ELF-1 (cell line): ENCODE results near the gene OCSTAMP.

ENCODE experiments used
- DNase-seq: peaks from one replicate; pipeline ENCODE4 v3.0.0-alpha.2; 2016; ENCODE audit warnings: low read depth, low spot score

Gene OCSTAMP

DNA sequence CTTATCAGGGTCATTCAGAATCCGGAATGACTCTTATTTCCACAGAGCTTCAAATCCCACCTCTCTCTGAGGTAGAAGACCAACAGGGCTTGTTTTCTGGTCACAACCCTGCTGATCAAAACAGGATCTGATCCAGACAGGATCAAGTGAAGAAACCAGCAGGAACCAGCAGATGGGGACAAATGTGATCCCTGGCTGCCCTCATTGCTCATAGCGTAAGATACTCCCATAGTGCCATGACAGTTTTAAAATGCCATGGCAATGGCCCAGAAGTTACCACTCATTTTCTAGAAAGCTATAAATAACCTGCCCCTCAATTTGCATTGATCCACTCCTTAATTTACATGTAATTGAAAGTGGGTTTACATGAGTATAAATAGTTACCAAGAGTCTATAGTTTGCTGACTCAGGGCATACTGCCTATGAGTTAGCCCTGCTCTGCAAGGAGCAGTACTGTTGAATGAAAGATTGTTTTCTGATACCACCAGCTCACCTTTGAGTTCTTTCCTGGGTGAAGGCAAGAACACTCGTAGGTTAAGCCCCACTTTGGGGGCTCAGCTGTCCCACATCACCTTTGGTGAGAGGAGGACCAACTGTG, 30.9 kb downstream of the OCSTAMP start:
- no peak for DNase-seq

DNA sequence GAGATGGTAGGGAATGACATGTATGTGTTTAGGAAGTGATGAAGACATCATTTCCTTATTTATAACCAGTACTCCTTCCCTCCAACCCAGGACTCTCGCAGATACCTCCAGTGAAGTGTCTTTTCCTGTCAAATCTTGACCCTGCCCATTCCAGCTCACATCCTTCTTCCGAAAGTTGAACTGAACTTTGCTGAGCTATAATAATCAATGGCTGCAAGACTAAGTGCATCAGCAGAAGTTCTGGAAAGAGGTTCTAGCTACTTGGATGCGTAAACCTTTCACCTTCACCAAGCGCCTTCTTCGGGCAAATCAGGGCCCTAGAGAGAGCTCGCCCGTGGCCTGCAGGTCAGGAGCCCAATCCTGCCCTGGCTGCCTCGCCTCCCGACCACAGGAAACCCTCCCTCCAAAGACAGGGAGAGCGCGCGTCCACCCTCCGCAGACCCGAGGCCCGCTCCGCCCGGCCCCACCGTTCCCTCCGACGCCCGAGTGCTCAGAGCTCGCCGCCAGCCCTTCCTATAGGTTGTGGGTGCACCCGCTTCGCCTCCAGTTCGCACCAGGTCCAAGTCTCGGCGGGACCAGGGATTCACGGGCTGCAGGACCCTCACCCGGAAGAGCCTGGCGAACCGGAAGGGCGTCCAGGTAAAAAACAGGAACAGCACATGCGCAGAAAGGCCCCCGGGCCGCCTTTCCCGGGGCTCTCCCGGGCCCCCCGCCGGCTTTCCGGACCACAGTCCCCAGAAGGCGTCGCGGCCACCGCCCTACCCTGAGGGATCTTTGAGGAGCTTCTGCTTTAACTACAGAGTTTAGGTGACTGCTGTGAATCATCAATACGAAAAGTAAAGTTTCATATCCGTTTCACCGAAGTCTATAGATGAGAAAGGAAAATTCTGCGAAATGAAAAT, 37.3 kb downstream of the OCSTAMP start, which contains the start of gene ZNF334:
Gene ZNF334 (minus strand): TSS at position 617 of the 902 bp plus-strand sequence. CDS start 1,457 bp downstream, outside the sequence.
- DNase-seq: peak; percentile 91

DNA sequence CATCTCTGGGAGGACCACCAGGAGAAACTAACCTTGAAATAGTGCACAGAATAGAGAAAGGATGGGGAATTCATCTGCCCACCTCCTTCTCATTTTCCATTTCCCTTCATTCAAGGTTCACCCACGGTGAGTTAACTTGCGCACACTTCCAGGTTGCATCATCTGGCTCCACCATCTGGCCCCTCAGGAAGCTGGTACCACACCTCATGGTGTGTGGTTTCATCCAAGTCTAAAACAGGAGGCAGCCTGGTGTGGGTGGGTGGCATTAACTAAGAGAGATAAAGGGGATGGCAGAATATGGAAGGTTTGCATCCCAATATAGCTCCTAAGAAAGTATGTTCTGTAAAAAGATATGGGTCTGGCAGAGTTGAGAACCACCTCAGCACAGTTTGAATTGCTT, 40.9 kb downstream of the OCSTAMP start:
- no peak for DNase-seq

DNA sequence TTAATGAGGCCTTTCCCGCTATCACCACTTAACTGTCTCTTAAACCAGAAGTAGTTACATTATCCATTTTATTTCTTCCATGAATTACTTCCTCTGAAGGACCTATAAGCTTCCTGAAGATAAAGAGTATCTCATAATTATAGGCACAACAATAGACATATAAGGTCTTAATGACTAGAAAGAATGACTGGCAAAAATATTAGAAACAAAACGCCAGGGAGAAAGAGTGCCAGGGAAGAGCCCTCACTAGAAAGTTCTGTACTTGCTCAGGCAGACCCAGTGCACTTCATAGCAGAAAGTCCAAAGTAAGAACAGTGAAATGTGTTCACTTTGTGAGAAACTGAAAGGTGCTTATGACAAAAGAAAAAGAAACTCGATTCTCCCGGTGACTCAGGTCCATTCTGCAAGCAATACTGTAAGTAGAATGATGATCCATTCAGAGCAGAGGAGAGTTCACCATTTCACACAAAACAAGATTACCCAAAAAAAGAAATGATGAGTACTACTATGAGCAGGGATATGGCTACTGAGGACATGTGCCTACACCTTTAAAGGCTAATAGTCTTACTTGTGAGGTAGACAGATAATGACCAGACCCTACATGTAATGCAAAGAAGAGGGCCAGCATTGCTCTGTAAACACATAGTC, 42.6 kb downstream of the OCSTAMP start:
- DNase-seq: no peak

DNA sequence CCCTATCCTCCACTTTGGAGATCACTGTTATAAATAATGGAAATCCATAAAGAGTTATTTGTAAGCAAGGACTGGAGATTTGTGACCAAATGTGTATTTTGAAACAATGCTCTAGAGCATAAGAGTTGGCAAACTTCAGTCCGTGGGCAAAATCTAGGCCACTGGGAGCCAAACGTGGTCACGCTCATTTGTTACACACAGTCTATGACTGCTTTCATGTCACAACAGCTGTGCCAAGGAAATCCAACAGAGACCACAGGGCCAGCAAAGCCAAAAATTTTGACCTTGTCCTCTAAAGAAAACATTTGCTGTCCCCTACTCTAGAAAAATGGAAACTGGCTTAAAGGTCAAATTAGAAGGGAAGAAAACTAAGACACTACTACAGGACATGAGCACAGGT, 44.9 kb downstream of the OCSTAMP start:
- no peak for DNase-seq

DNA sequence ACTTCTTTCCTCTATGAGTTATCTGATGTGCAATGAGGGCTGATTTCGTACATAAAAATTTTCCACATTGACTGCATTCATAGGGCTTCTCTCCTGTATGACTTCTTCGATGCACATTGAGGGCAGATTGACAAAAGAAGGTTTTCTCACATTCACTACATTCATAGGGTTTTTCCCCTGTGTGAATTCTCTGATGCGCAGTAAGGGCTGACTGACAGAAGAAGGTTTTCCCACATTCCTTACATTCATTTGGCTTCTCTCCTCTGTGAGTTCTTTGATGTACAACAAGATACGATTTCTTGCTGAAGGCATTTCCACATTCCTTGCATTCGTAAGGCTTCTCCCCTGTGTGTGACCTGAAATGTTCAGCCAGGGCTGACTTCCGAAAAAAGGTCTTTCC, 48.5 kb downstream of the OCSTAMP start:
- DNase-seq: no peak

DNA sequence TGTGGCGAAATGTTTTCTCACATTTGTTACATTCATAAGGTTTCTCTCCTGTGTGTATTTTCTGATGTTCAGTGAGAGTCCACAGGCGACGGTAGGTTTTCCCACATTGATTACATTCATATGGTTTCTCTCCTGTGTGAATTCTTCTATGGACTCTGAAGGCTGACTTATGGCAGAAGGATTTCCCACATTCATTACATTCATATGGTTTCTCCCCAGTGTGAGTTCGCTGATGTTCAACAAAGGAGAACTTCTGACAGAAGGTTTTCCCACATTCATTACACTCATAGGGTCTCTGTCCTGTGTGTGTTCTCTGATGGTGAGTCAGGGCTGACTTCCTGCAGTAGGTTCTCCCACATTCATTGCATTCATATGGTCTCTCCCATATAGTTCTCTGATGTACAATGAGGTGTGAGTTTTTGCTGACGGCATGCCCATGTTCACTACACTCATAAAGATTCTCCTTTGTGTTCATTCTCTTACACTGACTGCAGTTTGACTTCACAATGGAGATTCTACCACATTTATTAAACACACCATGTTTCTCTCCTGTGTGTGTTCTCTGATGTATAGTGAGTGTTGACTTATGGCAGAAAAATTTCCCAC, 49.0 kb downstream of the OCSTAMP start:
- no peak for DNase-seq

DNA sequence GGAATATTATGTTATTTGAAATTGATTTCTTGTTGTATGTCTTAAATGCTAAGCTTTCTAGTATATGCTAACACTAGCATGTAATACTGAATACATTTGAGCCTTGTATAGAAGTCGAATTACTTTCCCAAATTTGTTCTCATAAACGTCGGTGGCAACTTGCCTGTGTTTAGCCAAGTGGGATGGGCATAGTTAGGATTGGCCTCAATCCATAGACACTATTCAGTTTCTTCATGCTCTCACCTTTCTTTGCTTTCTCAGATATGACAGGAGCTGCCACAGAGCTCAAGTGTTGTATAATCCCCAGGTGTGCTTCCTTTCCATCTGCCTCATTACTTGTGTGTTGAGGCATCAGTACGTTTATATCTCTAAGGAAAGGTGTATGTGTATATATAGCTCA, 56.4 kb downstream of the OCSTAMP start:
- no peak for DNase-seq

DNA sequence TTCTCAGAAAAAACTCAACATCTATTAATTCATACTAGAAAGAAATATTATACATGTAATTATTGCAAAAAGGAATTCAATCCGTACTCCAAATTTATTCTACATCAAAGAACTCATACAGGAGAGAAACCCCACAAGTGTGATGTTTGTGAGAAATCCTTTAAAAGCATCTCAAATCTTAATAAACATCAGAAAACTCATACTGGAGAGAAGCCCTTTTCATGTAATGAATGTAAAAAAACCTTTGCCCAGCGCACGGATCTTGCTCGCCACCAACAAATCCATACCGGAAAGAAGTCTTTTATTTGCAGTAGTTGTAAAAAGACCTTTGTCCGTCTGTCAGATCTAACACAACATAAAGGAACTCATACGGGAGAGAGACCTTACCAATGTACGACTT, 59.1 kb downstream of the OCSTAMP start:
- DNase-seq: no peak
